Kidney epithelial cell (primary cell): ENCODE results near the gene GGA3. TPM values are rescaled to one million over a fixed set of nuclear protein-coding genes. Genes with fewer than 3 reads are reported as not detected.
"Not testable (repeated sequence)": the region's sequence is repeated elsewhere in the genome, so short reads cannot be mapped to it uniquely, and the experiment has no call there.

Experiments
- DNase-seq: peaks from one replicate; pipeline ENCODE4 v3.0.0-alpha.2; 2010; ENCODE audit warnings: low read depth
- H3K27me3 ChIP-seq: 2 replicates; pipeline ENCODE4 v1.6.0; 2011; ENCODE audit warnings: low read length; ENCODE audit not compliant: control insufficient read depth, insufficient read depth
- H3K36me3 ChIP-seq: 2 replicates; pipeline ENCODE4 v1.5.1; 2011; ENCODE audit warnings: low read length; ENCODE audit not compliant: control insufficient read depth, insufficient read depth
- H3K4me3 ChIP-seq: 2 replicates; pipeline ENCODE4 v1.5.1; 2011; ENCODE audit warnings: low read depth, mild to moderate bottlenecking, control low read depth, low read length
- total RNA-seq: library from RNA; depleted of rRNA; stranded (reverse); fragments of >200 nt; gene quantifications from 2 replicates; pipeline ENCODE4 v1.2.3, GENCODE V29; 2015
- TF ChIP-seq, protein P1 (sequence below): IDR thresholded peaks from 2 replicates; pipeline ENCODE4 v1.5.1; 2011; ENCODE audit warnings: mild to moderate bottlenecking, moderate library complexity, low read length, control low read depth, inconsistent platforms; ENCODE audit not compliant: insufficient read depth, poor library complexity, severe bottlenecking

Gene GGA3
- total RNA-seq, 1 donor from 2014 or later, result 24.8 TPM

DNA sequence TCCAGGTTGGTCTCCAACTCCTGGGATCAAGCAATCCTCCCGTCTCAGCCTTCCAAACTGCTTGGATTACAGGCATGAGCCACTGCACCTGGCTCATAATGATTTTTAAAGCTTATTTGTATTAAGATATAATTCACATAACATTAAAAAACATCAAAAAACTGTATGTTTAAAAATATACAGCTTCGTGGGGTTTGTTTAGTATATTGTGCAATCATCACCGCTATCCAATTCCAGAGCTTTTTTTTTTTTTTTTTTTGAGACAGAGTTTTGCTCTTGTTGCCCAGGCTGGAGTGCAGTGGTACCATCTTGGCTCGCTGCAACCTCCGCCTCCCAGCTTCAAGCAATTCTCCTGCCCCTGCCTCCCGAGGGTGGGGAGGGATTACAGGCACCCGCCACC is 38.9 kb upstream of the GGA3 start:
- Histone ChIP-seq H3K36me3 (no peaks in the 10 kb centered on the region), H3K27me3 (no peaks in the 10 kb centered on the region), H3K4me3 (no peak overlapping the region)
- TF ChIP-seq, protein P1, sequence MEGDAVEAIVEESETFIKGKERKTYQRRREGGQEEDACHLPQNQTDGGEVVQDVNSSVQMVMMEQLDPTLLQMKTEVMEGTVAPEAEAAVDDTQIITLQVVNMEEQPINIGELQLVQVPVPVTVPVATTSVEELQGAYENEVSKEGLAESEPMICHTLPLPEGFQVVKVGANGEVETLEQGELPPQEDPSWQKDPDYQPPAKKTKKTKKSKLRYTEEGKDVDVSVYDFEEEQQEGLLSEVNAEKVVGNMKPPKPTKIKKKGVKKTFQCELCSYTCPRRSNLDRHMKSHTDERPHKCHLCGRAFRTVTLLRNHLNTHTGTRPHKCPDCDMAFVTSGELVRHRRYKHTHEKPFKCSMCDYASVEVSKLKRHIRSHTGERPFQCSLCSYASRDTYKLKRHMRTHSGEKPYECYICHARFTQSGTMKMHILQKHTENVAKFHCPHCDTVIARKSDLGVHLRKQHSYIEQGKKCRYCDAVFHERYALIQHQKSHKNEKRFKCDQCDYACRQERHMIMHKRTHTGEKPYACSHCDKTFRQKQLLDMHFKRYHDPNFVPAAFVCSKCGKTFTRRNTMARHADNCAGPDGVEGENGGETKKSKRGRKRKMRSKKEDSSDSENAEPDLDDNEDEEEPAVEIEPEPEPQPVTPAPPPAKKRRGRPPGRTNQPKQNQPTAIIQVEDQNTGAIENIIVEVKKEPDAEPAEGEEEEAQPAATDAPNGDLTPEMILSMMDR, result no peak
- DNase-seq, result no peak

DNA sequence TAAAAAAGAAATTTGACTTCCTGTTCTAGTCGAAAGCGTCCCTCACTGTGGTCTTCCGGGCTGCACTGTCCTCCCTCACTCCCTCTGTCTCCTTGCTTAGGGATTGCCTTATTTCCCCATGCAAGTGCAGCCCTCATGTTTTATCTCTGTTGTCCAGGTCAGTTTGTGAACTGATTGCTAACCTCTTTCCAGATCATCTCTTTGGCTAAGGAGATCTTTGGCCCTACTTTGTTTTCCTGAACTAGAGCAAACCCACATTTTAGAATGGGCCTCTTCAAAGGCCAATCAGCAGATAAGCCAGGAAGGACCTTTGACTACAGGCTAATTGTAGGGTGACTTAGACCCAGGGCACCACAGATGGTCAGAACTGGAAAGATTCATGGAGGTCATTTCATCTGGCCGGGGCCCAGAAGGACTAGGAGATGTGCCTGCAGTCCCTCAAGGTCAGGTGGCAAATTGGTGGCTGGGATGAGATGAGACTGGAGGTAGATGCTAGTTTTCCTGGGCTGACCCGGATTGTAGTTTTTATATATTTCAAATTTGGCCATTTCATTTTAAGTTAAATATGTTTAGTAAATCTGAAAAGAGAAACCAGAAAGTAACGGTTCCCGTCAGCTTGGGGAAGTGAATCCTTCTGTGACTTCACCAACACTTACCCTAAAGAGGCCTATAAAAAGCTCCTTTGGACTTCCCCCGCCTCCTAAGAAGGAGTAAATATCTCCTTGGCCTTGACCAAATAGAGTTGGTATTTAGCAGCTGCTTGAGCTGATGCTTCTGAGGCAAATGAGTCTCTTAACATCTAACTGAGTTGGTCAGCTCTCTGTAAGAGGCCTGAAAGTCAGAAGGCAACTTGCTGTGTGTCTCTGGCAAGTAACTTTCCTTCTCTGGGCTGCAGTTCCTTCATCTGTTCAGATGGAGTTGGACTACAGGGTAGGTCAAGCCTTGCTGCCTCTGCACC is 34.1 kb upstream of the GGA3 start:
- Histone ChIP-seq H3K36me3 (no peaks in the 10 kb centered on the region), H3K4me3 (no peak overlapping the region), H3K27me3 (no peaks in the 10 kb centered on the region)
- TF ChIP-seq, protein P1, result no peak
- no peak for DNase-seq

DNA sequence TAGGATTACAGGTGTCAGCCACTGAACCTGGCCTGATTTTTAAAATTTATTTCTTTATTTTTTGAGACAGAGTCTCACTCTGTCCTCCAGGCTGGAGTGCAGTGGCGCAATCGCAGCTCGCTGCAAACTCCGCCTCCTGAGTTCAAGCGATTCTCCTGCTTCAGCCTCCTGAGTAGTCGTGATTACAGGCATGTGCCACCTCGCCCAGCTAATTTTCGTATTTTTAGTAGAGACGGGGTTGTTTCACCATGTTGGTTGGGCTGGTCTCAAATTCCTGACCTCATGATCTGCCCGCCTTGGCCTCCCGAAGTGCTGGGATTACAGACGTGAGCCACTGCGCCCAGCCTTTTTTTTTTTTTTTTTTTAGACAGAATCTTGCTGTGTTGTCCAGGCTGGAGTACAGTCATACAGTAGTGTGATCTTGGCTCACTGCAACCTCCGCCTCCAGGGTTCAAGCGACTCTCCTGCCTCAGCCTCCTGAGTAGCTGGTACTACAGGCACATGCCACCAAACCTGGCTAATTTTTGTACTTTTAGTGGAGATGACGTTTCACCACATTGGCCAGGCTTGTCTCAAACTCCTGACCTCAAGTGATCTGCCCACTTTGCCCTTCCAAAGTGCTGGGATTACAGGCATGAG is 31.5 kb upstream of the GGA3 start:
- H3K36me3 ChIP-seq, H3K27me3 ChIP-seq, H3K4me3 ChIP-seq, DNase-seq: not testable (repeated sequence)

DNA sequence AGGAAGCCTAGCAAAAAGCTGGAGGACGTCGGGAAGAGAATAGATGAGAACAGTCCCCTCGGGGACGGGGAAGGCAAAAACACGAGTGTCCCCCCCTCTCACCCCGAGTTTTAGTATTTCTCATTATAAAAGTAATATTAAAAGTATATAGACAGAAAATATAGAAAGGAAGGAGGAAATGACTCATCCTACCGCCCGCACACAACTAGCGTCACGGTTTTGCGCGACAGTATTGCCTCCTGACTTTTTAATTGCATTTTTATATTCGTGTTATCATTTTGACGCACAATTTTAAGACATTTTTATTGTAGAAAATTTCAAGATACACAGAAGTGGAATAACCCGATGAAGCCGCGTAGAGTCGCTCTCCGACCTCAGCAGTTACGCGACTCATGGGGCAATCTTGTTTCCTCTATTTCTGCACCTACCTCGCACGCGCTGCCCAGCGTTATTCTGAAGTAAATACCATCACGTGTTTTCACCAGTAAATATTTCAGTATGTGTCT is 28.5 kb upstream of the GGA3 start:
- H3K36me3 ChIP-seq, result no peaks in the 10 kb centered on the region
- DNase-seq, result no peak
- TF ChIP-seq, protein P1, result peak; percentile 18

DNA sequence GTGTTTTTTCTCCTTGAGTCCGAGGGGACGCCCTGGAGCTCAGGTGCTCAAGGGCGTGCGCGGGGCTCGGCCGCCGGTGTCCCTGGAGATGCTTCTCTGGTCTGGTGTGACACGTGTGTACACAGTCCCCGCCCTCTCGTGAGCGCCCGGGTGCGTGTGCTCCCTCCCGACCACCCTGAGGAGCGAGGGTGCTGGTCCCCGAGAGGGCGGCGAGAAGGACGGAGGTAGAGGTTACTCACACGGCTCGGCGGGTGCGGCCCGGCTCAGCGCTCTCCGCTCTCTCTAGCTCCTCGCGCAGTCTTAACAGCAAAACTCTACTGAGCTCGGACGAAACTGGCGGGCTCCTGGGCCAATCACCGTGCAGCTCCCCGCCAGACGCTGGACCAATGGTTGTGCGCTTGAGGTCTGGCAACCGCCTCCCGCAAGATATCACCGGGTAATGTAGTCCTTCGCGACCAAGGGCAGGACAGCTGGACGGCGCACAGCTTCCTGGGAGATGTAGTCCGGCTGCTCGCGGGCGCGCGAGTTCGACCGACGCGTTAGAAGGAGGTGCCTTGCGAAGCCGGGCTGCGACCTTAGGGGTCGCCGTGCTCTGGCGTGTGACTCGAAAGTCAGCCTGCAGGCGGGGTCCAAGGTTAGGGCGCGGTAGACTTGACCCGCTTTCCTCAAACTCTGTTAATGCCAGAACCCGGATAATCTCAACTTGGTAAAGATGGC is 27.9 kb upstream of the GGA3 start, which contains the start of gene SLC25A19:
Gene SLC25A19 (minus strand): TSS at position 319 of the 717 bp plus-strand sequence. CDS start 2,669 bp downstream, outside the sequence.
- Histone ChIP-seq H3K4me3 (peak within 1 kb of the TSS; percentile 88), H3K27me3 (no peaks in the 10 kb centered on the region), H3K36me3 (no peaks in the 10 kb centered on the region)
- TF ChIP-seq, protein P1, result no peak
- peak; percentile 97 for DNase-seq

More for the DNA sequence above, 28.5 kb upstream of the GGA3 start:
- no peaks in the 10 kb centered on the region for H3K27me3 ChIP-seq
- H3K4me3 ChIP-seq, result peak overlapping the region; percentile 88

DNA sequence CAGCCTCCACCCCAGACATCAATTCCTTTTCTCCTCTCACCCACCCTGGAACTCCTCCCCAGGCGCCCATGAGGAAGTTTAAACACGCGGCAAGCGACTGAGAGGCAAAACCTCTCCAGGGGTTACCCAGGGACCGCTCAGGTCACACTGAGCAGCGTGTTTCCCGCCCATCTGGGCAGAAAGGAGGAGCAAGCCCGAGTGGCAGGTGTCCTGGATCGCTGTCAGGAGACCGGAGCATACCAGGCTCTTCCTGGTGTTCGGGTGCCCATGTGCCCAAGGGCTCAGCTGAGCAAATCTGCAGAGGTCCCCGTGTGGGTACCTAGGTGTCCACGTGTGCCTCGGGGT is 27.3 kb upstream of the GGA3 start:
- no peak for DNase-seq
- TF ChIP-seq, protein P1, result no peak
- H3K4me3 ChIP-seq, result peak overlapping the region; percentile 88
- no peaks in the 10 kb centered on the region for H3K27me3 ChIP-seq
- no peaks in the 10 kb centered on the region for H3K36me3 ChIP-seq
